Spleen (tissue), 11 donors: ENCODE data around the gene KCNJ10. TPM values are rescaled to one million over a fixed set of nuclear protein-coding genes. Genes with fewer than 3 reads are reported as not detected.

Experiments used
- DNase-seq: peaks from one replicate; pipeline ENCODE4 v3.0.0-alpha.2; 2020
- H3K27ac ChIP-seq, 8 donors: fragments of 200-600 bp; sonication (generic) in 7 of 8; 1 replicate in 4 of 8; 2 replicates in 4 of 8; pipeline versions ENCODE4 v1.5.0 to v1.8.0; 2016 to 2021; ENCODE audit warnings: inconsistent platforms in 4 of 8, mild to moderate bottlenecking in 4 of 8, moderate library complexity in 1 of 8
- H3K27me3 ChIP-seq, 7 donors: fragments of 200-600 bp; sonication (generic) in 6 of 7; replicated peaks in 1 of 7; 1 replicate in 4 of 7; 2 replicates in 3 of 7; pipeline versions ENCODE4 v1.5.0 to v1.8.0; 2016 to 2021; ENCODE audit warnings: inconsistent platforms in 3 of 7, mild to moderate bottlenecking in 1 of 7
- H3K36me3 ChIP-seq, 6 donors: fragments of 200-600 bp; sonication (generic) in 5 of 6; 1 replicate in 4 of 6; 2 replicates in 2 of 6; pipeline versions ENCODE4 v1.5.0 to v1.8.0; 2016 to 2021; ENCODE audit warnings: inconsistent platforms in 2 of 6
- H3K4me1 ChIP-seq, 6 donors: fragments of 200-600 bp; sonication (generic) in 5 of 6; 1 replicate in 3 of 6; 2 replicates in 3 of 6; pipeline versions ENCODE4 v1.5.0 to v1.8.0; 2016 to 2021; ENCODE audit warnings: inconsistent platforms in 3 of 6
- H3K4me3 ChIP-seq, 8 donors: fragments of 200-600 bp; sonication (generic) in 7 of 8; 1 replicate in 4 of 8; 2 replicates in 4 of 8; pipeline versions ENCODE4 v1.5.0 to v1.8.0; 2016 to 2021; ENCODE audit warnings: inconsistent platforms in 4 of 8, mild to moderate bottlenecking in 4 of 8, moderate library complexity in 2 of 8
- H3K9me3 ChIP-seq, 8 donors: fragments of 200-600 bp; sonication (generic) in 7 of 8; 1 replicate in 4 of 8; 2 replicates in 4 of 8; pipeline versions ENCODE4 v1.5.0 to v1.8.0; 2016 to 2021; ENCODE audit warnings: inconsistent platforms in 4 of 8
- CTCF ChIP-seq, 11 experiments: fragments of 200-600 bp in 7 of 11; fragments of 450-650 bp in 4 of 11; sonication (generic) in 4 of 11; IDR thresholded peaks in 8 of 11; conservative IDR thresholded peaks in 3 of 11; 1 replicate in 7 of 11; 2 replicates in 4 of 11; pipeline versions ENCODE4 v1.4.0 to v1.8.0; 2016 to 2021; ENCODE audit warnings: antibody characterized with exemption in 11 of 11, inconsistent platforms in 4 of 11, mild to moderate bottlenecking in 1 of 11
- POLR2A ChIP-seq, 3 donors: fragments of 450-650 bp; IDR thresholded peaks; one replicate each; pipeline ENCODE4 v1.5.1; 2017; ENCODE audit warnings: antibody characterized with exemption in 3 of 3, mild to moderate bottlenecking in 1 of 3
- POLR2AphosphoS5 ChIP-seq, 3 donors: sonication (generic); formaldehyde crosslinking; IDR thresholded peaks; one replicate each; pipeline ENCODE4 v1.5.1; 2017; ENCODE audit warnings: antibody characterized with exemption in 3 of 3
- WGBS, 5 donors: extraction: QIAGEN DNeasy Blood & Tissue Kit in 3 of 5; methylation state at CpG; one replicate each; pipeline versions ENCODE4 v1.1.5 to v1.1.7; 2013 to 2018; 5-methylcytosine and 5-hydroxymethylcytosine counted together
- intact Hi-C: fragments of 100-400 bp; cut with DNase I; formaldehyde crosslinking; loops from one replicate; pipeline ENCODE4 v1.15.0; 2023; ENCODE audit warnings: low total_unique reads
- polyA plus RNA-seq, 3 donors: library from polyadenylated mRNA; stranded (reverse); fragments of 200-250 nt; gene quantifications; one replicate each; pipeline ENCODE4 v1.2.1, GENCODE V29; 2013
- total RNA-seq, 7 donors: library from RNA; depleted of rRNA in 3 of 7; stranded (reverse); fragments of >200 nt in 3 of 7; fragmentation: NEBNext Ultra II Directional in 4 of 7; extraction: Animal tissue kit (Norgen Biotek cat#: 25700) in 4 of 7; gene quantifications; one replicate each; pipeline versions ENCODE4 v1.1.0 to v1.2.1, GENCODE V29; 2016 to 2021
- donor health status: healthy with polysubstance abuse.
- donor health status: DM: no; HTN: no; CAD: no; lungs with moderate emphysema.
- donor health status: DM: no; HTN: no; CAD: no.
- donor health status: Bipolar disorder and iron deficiency.
- donor health status: healthy.
- donor health status: DM: no; HTN: no; CAD: no.
- donor health status: DM: yes; HTN: yes; CAD: no.

The KCNJ10 gene
- total and polyA plus RNA-seq, 10 donors, result 3.7 to 30.8 (median 14.2) TPM

- Histone ChIP-seq H3K9me3 (no peaks in the 10 kb centered on the region), H3K36me3 (no peaks in the 10 kb centered on the region), H3K4me1 (peaks cover 0 to 9% (median 0%) of the 10 kb centered on the region in 6 donors), H3K4me3 (peak overlapping the region in 1 of 8 donors; percentile 0), H3K27me3 (peaks cover 0 to 25% (median 0%) of the 10 kb centered on the region in 7 donors), H3K27ac (no peak overlapping the region)
- no peak for DNase-seq
- WGBS, 5 donors, result 61 to 69% (median 64%) methylated on average over 11 to 12 of the region's 12 CpGs
- TF ChIP-seq CTCF (IDR thresholded peaks at IDR 0.05 in 8 of 11, conservative IDR thresholded peaks at IDR 0.05 in 3 of 11) (no peak), POLR2AphosphoS5 (IDR thresholded peaks at IDR 0.05) (no peak), POLR2A (IDR thresholded peaks at IDR 0.05) (no peak)
- intact Hi-C loops, result no loop called here
Measured at GRCh38 chr1:160116283-160117147, 46.6 kb upstream of the KCNJ10 start.

GRCh38 chr1:160115545-160116282, 45.8 kb upstream of the KCNJ10 start, which contains the start of gene ATP1A2:
Gene ATP1A2 (plus strand): TSS chr1:160115759. CDS start chr1:160115862, 103 bp downstream.
- Histone ChIP-seq H3K9me3 (no peaks in the 10 kb centered on the region), H3K4me3 (peak within 1 kb of the TSS in 1 of 8 donors; percentile 0), H3K27me3 (peaks cover 0 to 25% (median 0%) of the 10 kb centered on the region in 7 donors), H3K36me3 (no peaks in the 10 kb centered on the region), H3K27ac (no peak within 1 kb of the TSS), H3K4me1 (peaks cover 0 to 9% (median 0%) of the 10 kb centered on the region in 6 donors)
- 50 to 60% (median 59%) methylated on average over 15 to 16 of the region's 16 CpGs for WGBS, 5 donors
- TF ChIP-seq POLR2A (IDR thresholded peaks at IDR 0.05), result no peak
- no peak for TF ChIP-seq CTCF (IDR thresholded peaks at IDR 0.05 in 8 of 11, conservative IDR thresholded peaks at IDR 0.05 in 3 of 11)
- no peak for TF ChIP-seq POLR2AphosphoS5 (IDR thresholded peaks at IDR 0.05)
- DNase-seq, result no peak
- intact Hi-C loops, result no loop called here

- TF ChIP-seq CTCF (IDR thresholded peaks at IDR 0.05 in 8 of 11, conservative IDR thresholded peaks at IDR 0.05 in 3 of 11), result no peak
- TF ChIP-seq POLR2A (IDR thresholded peaks at IDR 0.05), result no peak
- no peak for TF ChIP-seq POLR2AphosphoS5 (IDR thresholded peaks at IDR 0.05)
- intact Hi-C loops, result no loop called here
- H3K27ac ChIP-seq, result no peak overlapping the region
- H3K9me3 ChIP-seq, result no peaks in the 10 kb centered on the region
- H3K4me3 ChIP-seq, result no peak overlapping the region
- peaks cover 0 to 9% (median 0%) of the 10 kb centered on the region in 6 donors for H3K4me1 ChIP-seq
- no peak for DNase-seq
- no peaks in the 10 kb centered on the region for H3K36me3 ChIP-seq
- peaks cover 0 to 33% (median 0%) of the 10 kb centered on the region in 7 donors for H3K27me3 ChIP-seq
- 80 to 93% (median 83%) methylated on average over 4 of the region's 4 CpGs for WGBS, 5 donors
Measured at GRCh38 chr1:160114085-160114484, 44.1 kb upstream of the KCNJ10 start.
